ENCODE results near the gene ERF. TPM values are rescaled to one million over a fixed set of nuclear protein-coding genes. Genes with fewer than 3 reads are reported as not detected.
A peak's percentile ranks its signal among the peaks of the same experiment; 100 is the strongest.

ERF gene
- total RNA-seq, 1 donor from 2014 or later = 31.6 TPM

- TF ChIP-seq CTCF (IDR thresholded peaks at IDR 0.05; ENCODE audit: insufficient read depth, low read length, poor library complexity, severe bottlenecking) = no peak
- Histone ChIP-seq H3K27me3 (ENCODE audit: control insufficient read depth, insufficient read depth, low read length) (no peaks in the 10 kb centered on the region), H3K4me3 (ENCODE audit: low read depth, low read length) (no peak overlapping the region), H3K36me3 (ENCODE audit: control insufficient read depth, insufficient read depth, low read length) (peaks cover 3% of the 10 kb centered on the region)
- no peak for DNase-seq (ENCODE audit: low read depth)
These were observed 3.2 kb downstream of the ERF start for GRCh38 chr19:42251572-42252358.

- Histone ChIP-seq H3K36me3 (ENCODE audit: control insufficient read depth, insufficient read depth, low read length) (peaks cover 3% of the 10 kb centered on the region), H3K27me3 (ENCODE audit: control insufficient read depth, insufficient read depth, low read length) (no peaks in the 10 kb centered on the region), H3K4me3 (ENCODE audit: low read depth, low read length) (peak overlapping the region; percentile 4)
- no peak for TF ChIP-seq CTCF (IDR thresholded peaks at IDR 0.05; ENCODE audit: insufficient read depth, low read length, poor library complexity, severe bottlenecking)
- no peak for DNase-seq (ENCODE audit: low read depth)
These were observed 4.0 kb downstream of the ERF start for GRCh38 chr19:42250666-42251531.

- Histone ChIP-seq H3K4me3 (ENCODE audit: low read depth, low read length) (no peak overlapping the region), H3K27me3 (ENCODE audit: control insufficient read depth, insufficient read depth, low read length) (no peaks in the 10 kb centered on the region), H3K36me3 (ENCODE audit: control insufficient read depth, insufficient read depth, low read length) (peaks cover 3% of the 10 kb centered on the region)
- no peak for TF ChIP-seq CTCF (IDR thresholded peaks at IDR 0.05; ENCODE audit: insufficient read depth, low read length, poor library complexity, severe bottlenecking)
- DNase-seq (ENCODE audit: low read depth) = no peak
These were observed 4.7 kb downstream of the ERF start for GRCh38 chr19:42250183-42250665.

GRCh38 chr19:42249769-42250168 lies 5.2 kb downstream of the ERF start:
- DNase-seq (ENCODE audit: low read depth) = no peak
- Histone ChIP-seq H3K4me3 (ENCODE audit: low read depth, low read length) (no peak overlapping the region), H3K27me3 (ENCODE audit: control insufficient read depth, insufficient read depth, low read length) (no peaks in the 10 kb centered on the region), H3K36me3 (ENCODE audit: control insufficient read depth, insufficient read depth, low read length) (peaks cover 3% of the 10 kb centered on the region)
- no peak for TF ChIP-seq CTCF (IDR thresholded peaks at IDR 0.05; ENCODE audit: insufficient read depth, low read length, poor library complexity, severe bottlenecking)

GRCh38 chr19:42249149-42249750 lies 5.7 kb downstream of the ERF start:
- no peak for DNase-seq (ENCODE audit: low read depth)
- Histone ChIP-seq H3K36me3 (ENCODE audit: control insufficient read depth, insufficient read depth, low read length) (peaks cover 3% of the 10 kb centered on the region), H3K27me3 (ENCODE audit: control insufficient read depth, insufficient read depth, low read length) (no peaks in the 10 kb centered on the region), H3K4me3 (ENCODE audit: low read depth, low read length) (no peak overlapping the region)
- TF ChIP-seq CTCF (IDR thresholded peaks at IDR 0.05; ENCODE audit: insufficient read depth, low read length, poor library complexity, severe bottlenecking) = no peak
